ENCODE measurements around the gene GBF1.

GRCh38 chr10:102245932-102246251 is 560 bp downstream of the GBF1 start:
- TF ChIP-seq REST (IDR thresholded peaks at IDR 0.05; ENCODE audit: borderline replicate concordance) = no peak
- TF ChIP-seq, protein P1, sequence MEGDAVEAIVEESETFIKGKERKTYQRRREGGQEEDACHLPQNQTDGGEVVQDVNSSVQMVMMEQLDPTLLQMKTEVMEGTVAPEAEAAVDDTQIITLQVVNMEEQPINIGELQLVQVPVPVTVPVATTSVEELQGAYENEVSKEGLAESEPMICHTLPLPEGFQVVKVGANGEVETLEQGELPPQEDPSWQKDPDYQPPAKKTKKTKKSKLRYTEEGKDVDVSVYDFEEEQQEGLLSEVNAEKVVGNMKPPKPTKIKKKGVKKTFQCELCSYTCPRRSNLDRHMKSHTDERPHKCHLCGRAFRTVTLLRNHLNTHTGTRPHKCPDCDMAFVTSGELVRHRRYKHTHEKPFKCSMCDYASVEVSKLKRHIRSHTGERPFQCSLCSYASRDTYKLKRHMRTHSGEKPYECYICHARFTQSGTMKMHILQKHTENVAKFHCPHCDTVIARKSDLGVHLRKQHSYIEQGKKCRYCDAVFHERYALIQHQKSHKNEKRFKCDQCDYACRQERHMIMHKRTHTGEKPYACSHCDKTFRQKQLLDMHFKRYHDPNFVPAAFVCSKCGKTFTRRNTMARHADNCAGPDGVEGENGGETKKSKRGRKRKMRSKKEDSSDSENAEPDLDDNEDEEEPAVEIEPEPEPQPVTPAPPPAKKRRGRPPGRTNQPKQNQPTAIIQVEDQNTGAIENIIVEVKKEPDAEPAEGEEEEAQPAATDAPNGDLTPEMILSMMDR (IDR thresholded peaks at IDR 0.05; ENCODE audit: poor library complexity, severe bottlenecking) = no peak
- no peak for TF ChIP-seq SMC3 (conservative IDR thresholded peaks at IDR 0.05; ENCODE audit: poor library complexity)

Data from neural cell (in vitro differentiated cells).